Ramos (cell line): Measurements from ENCODE around the gene TLK2.
"Not testable (repeated sequence)": the region's sequence is repeated elsewhere in the genome, so short reads cannot be mapped to it uniquely, and the experiment has no call there.

Experiments used
- in situ Hi-C: fragments of 300-500 bp; cut with MboI; formaldehyde crosslinking; loops from one replicate; pipeline ENCODE4 v1.14.3; 2022; ENCODE audit warnings: low sequenced_read_pairs; ENCODE audit not compliant: unreplicated experiment

TLK2 gene

DNA sequence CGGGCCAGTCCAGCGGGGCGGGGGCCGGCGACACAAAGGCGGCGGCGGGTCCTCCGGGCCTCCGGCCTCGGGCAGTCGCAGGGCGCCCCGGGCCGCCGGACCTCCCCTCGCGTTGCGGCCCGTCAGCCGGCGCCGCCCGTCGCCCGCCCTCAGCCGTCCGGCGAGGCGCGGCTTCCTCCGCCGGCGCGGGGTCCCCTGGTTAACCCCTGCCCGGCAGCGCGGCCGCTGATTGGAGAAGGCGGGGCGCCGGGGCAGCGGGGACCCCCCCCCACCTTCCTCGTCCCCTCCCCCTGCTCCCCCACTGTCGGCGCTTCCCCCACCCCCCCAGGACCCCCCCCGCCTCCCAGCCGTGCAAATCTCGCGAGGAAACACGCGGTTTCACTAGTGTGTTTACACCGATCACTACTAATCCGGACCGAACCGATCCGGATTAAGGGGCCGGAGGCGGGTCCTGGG is at the start of gene TLK2:
Gene TLK2, plus strand, starts transcription at position 402 of the 456 bp plus-strand sequence. CDS start 2,301 bp downstream, outside the sequence.
- in situ Hi-C loops: no loop called here

DNA sequence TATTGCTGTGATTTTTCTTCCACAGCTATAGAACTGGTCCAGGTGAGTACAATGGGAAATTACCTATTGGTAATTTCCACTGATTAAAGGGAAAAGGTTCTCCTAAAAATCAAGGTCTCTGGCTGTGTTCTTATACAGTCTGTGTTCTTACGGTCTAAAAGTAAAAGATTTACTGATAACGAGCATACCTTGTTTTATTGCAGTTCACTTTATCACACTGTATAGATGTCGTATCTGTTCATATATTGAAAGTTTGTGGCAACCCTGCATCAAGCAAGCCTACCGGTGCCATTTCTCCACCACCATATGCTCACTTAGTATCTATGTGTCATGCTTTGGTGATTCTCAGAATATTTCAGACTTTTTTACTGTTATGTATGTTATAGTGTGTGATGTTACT is 43.4 kb upstream of the TLK2 start:
- in situ Hi-C loops: not testable (repeated sequence)

DNA sequence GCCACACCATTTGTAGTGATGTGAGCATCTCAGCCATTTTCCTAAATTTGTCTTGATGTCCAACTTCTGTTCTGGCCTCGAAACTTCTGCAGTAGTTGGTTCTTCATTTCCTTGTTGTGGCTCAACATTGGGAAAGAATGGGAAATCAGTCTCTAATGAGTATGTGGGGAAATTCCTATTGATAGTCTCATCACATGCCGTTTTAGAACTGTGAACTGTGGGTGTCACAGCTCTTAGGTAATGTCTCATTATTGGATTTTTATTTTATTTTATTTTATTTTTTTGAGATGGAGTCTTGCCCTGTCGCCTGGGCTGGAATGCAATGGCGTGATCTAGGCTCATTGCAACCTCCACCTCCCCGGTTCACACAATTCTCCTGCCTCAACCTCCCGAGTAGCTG is 37.4 kb upstream of the TLK2 start:
- in situ Hi-C loops: not testable (repeated sequence)

DNA sequence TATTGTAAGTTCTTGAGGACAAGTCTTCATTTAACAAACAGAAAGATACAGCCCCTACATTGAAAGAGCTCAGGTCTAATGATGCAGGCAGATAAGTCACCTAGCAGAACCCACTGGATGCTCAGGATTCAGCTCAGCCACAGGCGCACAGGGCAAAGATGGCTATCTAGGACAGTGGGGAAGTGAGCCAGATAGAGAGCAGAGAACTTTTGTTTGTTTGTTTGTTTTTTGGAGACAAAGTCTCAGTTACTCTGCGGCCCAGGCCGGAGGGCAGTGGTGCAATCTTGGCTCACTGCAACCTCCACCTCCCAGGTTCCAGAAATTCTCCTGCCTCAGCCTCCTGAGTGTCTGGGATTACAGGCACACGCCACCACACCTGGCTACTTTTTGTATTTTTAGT is 34.6 kb upstream of the TLK2 start:
- in situ Hi-C loops: no loop called here

DNA sequence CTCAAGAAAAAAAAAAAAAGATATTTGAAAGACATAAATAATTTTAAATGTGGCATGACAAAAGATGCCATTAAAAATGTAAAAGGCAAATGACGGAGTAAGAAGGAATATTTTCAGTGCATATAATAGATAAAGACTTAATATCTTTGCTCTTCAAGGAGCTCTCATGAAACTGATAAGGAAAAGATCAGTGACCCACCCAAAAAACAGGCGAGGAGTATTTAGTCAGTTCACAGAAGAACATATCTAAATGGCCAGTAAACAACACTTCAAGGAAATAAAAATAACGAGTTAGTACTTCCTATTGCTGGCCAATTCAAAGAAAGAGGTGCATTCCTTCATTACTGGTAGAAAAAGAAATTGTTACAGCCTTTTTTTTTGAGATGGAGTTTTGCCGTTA is 32.8 kb upstream of the TLK2 start:
- in situ Hi-C loops: not testable (repeated sequence)

DNA sequence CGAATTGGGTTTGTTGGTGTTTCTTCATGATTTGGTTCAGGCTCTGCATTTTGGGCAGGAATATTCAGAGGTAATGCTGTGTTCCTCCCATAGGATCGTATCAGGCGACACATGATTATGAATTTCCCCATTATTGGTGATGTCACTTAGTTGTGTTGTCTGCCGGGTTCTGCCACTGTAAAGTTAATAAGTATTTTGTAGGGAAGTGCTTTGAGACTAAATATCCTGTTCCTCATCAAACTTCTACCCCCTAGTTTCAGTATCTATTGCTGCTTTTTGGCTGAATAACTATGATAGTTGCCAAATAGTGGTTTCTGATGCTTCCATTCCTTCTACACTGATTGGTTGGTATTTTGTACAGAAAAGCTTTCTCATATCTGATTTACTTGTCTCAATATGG is 26.4 kb upstream of the TLK2 start:
- in situ Hi-C loops: not testable (repeated sequence)

DNA sequence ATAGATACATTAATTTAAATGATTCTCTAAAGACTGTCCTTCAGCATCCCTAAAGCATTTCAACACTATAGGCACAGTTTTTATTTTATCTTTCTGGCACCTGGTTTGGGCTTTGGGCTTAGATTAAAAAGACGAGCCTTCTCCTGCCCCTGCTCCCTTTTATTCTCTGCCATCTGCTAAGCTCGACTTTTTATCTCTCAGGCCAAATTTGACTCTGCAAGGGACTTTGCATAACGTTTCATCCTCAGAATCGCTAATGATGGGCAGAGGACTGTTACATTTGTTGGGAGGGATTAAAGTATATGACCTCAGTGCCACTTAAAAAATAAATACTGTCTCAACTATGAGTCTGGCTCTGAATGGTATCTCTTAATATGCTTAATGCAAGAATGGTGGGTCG is 25.6 kb upstream of the TLK2 start:
- in situ Hi-C loops: not testable (repeated sequence)

DNA sequence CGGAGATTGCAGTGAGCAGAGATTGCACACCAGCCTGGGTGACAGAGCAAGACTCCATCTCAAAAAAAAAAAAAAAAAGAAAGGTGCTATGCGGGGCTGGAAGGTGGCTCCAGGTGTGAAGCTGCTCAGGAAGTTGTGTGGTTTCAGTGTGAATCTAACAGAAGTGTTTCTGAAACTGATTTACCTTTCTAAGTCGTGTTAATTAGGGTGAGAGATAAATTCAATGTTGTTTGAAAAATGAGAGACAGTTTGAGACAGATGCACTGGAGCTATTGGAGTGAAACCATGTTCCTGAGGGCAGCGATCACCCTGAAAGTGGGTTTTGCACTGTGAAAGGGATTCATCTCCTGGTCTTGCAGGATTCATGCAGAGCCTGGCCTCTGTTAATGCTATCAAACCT is 25.0 kb upstream of the TLK2 start:
- in situ Hi-C loops: not testable (repeated sequence)

DNA sequence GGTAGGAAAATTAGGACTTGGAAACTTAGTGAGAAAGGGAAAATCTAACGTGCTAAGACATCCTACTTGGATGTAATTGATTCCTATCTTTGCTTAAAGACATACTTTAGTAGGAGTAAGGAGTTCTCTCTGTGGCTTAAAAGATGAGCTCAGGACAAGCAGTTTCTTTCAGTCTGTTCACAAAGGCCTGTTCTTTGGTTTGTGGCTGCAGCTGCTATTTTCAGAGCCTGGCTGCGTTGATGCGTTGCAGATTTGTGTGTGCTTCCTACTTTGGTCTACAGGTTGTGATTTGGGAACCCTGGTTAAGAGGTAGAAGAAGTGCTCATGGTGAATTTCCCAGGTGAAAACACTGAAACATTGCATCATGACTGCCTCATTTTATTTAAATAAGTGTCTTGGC is 24.5 kb upstream of the TLK2 start:
- in situ Hi-C loops: not testable (repeated sequence)

DNA sequence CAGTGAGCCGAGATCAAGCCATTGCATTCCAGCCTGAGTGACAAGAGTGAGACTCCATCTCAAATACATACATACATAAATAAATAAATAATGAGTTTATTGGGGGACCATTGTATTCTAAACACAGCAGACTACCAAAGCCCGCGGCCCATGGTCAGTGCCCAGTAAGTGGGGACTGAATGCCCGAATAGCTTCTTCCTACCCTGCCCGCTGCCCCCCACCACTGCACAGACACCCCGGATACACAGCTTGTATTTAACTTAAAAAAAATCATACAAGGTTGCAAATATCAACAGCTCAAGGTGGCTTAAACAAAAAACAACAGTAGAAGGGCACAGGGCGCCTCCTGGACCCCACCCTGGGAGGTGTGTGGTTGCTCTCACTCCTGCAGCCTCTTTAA is 22.6 kb upstream of the TLK2 start:
- in situ Hi-C loops: no loop called here

DNA sequence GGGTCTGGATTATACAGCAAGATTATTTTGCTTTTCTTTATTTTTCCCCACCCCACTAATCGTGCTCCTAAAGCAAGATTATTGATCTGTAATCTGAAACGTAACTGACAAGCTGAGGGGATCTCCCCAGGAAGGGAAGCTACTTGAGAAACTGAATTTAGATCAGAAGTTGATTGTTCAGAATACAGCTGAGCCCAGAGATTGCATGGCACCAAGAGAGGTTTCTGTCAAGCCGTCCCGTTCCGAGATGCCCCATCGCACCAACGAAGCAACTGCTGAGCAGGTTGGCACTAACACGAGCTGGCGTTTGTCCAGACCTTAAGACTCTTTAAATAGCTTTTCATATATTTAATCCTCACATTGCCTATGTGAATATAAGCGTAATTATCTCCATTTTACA is 20.1 kb upstream of the TLK2 start:
- in situ Hi-C loops: not testable (repeated sequence)

DNA sequence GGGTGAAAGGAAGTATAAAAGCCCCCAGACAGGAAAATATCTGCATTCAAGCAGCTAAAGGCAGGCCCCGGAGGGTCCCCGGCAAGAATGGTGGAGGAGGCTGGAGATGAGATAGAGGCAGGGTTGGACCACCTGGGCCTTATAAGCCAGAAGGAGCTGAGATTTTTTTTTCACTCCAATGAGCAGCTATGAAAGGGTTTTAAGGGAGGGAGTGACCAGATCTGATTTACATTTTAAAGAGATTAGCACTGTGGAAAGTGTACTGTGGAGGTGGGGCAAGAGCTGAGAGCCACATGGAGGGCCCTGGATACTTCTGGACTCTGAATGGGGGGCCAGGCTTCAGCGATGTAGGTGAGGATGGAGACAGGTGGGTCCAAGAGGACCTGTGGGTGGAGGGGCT is 14.2 kb upstream of the TLK2 start:
- in situ Hi-C loops: not testable (repeated sequence)

DNA sequence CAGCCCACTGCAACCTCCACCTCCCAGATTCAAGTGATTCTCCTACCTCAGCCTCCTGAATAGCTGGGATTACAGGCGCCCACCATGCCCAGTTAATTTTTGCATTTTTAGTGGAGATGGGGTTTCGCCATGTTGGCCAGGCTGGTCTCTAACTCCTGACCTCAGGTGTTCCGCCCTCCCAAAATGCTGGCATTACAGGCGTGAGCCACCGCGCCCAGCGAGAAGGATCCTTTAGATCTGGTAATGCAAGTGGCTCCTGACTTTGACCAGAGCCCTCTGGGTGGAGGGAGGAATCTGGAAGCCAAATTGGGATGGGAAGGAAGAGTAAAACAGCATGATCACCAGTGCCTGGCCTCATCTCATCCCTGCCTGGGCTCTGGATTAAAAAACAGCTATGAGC is 13.4 kb upstream of the TLK2 start:
- in situ Hi-C loops: not testable (repeated sequence)

DNA sequence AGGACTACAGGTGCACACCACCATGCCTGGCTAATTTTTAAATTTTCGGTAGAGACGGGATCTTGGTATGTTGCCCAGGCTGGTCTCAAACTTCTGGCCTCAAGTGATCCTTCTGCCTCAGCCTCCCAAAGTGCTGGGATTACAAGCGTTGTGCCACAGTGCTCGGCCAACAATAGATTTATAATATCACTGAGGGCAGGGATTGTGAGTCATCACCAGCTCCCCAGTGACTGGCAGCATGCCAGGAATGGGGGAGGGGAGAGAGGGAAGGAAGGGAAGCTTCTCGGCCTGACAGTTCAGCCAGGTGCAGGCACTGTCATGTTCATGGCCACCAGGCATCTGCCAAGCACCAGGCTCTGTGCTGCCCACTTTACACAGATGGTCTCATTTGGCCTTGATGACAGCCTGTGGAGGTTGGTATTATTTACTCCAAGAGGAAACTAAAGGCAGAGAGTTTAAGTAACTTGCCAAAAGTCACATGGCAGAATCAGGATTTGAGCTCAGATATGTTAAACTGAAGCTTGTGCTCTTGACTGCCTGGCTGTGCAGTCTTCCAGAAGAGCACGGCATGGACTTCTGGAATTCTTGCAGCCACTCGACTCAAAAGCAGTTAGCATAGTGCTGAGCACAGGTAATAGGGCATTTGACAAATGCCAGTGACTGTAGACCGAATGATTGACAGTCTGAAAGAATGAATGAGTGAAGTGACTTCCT is 7.8 kb upstream of the TLK2 start:
- in situ Hi-C loops: not testable (repeated sequence)

DNA sequence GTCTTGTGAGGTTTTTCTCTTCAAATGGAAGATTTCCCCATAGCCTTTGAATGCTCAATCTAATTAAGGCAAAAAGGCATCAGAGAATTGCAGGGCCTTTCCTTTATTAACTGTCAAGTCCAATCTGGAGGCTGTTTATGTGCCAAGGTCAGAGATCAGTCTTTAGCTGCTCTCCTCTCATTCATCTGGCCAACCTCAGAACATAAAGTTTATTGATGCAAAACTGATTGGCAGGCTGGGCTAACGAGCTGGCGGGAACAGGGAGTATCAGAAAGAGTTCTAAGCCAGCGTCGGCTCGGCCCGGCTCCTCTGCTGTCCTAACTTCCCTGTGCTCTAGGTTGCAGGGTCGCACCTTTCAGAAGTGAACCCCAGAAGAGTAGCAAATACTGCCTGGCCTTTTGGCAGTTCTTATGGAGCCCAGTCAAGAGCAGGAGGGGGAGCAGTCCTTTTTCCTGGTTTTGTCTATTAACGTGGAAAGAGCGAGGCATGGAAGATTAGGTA is 7.2 kb upstream of the TLK2 start:
- in situ Hi-C loops: not testable (repeated sequence)

DNA sequence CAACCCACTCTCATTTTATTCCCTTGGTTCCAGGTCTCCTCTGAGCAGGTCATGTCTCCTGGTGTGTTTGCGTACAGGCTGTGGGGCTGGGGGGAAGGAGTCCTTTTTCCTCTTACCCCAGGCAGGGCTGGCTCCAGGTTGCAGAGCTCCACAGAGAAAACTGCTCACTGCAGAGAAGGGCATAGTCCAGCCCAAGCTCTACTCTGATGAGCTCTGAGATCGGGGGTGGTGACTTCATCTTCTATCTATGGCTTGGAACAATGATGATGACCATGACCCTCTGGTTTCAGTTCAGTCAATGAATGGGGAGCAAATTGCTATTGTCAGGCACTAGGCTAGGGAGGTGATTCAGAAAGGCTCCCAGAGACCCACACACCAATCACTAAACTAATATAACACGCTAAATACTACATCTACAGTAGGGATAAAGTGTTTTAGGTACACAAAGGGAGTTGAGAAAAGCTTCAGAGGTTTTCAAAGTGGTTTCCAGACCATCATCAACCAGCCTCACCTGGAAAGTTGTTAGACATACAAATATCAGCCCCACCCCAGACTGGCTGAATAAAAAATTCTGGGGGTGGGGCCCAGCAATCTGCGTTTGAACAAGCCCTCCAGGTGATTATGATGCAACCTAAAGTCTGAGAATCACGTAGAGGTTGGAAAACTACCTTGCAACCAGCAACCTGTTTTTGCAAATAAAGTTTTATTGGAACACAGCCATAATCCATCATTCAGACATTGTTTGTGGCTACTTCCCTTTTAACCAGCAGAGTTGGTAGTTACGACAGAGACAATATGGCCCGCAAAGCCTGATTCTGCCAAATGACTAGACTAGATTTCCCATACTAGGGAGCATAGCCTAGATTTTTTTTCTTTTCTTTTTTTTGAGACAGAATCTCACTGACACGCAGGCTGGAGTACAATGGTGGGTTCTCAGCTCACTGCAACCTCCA is 5.3 kb upstream of the TLK2 start:
- in situ Hi-C loops: not testable (repeated sequence)

DNA sequence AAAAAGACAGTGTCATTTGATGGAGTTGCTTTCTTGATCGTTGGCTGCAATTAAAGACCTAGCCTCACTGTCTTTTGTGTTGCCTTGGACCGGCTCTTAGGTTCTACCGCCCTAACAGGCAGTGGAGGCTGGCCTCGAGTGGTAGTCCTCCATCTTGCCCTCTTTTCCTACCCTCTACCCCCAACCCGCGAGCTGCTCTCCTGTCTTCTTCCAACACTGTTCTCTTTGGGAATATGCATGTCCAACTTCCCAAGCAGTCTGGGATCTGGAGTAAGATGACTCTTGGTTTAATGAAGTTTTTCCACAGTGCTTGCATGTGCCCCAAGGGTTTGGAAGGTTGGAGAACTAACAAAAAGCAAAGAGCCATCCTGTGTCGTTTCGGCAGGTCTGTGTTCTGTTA is 1.5 kb upstream of the TLK2 start:
- in situ Hi-C loops: not testable (repeated sequence)

DNA sequence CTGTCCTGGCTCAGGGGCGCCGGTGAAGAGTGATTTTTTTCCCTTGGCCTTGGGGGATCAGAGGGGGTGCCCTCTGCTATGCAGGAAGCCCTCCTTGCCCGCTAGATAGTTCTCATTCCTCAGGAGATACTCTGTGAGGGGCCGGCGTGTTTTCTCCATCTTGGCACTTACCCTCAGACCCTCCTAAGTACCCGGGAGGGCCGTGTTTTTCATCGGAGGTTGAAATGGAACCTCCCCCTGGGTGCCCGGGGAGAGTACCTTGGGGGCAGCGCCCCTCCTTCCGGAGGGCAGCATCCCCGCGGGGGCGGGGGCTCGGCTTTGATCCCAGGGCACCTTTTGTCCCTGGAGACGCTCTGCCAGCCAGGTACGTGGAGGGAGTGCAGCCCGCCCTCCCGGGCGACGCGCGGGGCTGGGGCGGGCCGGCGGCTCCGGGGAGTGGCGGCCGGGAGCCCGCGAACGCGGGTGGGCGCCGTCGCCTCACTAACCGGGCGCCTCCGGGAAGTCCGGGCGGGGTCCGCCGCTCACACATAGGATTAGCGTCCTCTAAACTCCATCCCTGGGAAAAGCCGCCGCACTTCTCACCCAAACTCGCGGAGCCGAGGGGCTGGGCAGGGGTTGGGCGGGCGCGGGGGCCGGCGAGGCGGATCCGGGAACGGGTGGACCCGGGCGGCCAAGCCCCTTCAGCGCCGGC is 762 bp upstream of the TLK2 start:
- in situ Hi-C loops: not testable (repeated sequence)

DNA sequence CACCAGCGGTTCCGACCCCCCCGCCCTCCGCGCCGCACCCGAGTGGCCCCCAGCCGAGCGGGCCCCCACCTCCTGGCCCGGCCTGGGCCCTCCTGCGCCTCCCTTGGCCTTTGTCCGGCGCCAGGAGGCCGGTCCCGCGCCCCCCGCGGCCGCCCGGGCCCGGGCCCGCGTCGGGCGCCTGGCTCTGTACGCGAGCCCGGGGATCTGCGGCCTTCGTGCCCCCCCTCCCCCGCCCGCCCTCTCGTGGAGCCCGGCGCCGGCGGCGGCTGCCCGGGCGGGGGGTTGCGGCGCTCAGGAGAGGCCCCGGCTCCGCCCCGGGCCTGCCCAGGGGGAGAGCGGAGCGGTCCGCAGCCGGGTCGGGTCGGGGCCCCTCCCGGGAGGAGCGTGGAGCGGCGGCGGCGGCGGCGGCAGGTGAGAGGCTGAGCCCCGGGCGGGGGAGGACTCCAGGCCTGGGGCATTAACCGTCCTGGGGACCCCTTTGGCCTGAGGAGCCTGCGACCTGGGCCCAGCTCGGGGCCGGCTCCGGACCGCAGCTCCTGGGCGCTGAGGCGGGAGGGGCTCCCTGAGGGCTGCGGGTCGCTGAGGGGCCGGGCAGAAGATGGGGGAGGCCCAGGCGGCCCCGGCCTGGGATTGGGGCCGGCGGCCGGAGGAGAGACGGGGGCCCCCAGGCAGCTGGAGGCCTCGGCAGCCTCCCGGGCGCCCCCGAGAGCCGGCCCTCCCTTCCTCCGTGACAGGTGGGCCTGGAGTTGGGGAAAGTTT is 434 bp downstream of the TLK2 start:
- in situ Hi-C loops: not testable (repeated sequence)
